GM13977 (cell line): ENCODE data around the gene STK24.

Experiments used
- DNase-seq: peaks from one replicate; pipeline ENCODE4 v3.0.0; 2012; ENCODE audit warnings: low spot score
- in situ Hi-C: fragments of 300-500 bp; cut with MboI; formaldehyde crosslinking; loops from one replicate; pipeline ENCODE4 v1.12.0; 2022; ENCODE audit warnings: low sequenced_read_pairs, low pct_unique_long_range_greater_than_20kb, mixed read lengths, inconsistent platforms; ENCODE audit not compliant: unreplicated experiment
- TF ChIP-seq, protein P1 (sequence below): IDR thresholded peaks from 2 replicates; pipeline ENCODE4 v1.5.1; 2012; ENCODE audit warnings: mild to moderate bottlenecking, control low read depth; ENCODE audit not compliant: insufficient read depth; ENCODE audit errors: extremely low read depth, missing control alignments

Gene STK24

GRCh38 chr13:98403076-98403475, 173.8 kb downstream of the STK24 start:
- TF ChIP-seq, protein P1, sequence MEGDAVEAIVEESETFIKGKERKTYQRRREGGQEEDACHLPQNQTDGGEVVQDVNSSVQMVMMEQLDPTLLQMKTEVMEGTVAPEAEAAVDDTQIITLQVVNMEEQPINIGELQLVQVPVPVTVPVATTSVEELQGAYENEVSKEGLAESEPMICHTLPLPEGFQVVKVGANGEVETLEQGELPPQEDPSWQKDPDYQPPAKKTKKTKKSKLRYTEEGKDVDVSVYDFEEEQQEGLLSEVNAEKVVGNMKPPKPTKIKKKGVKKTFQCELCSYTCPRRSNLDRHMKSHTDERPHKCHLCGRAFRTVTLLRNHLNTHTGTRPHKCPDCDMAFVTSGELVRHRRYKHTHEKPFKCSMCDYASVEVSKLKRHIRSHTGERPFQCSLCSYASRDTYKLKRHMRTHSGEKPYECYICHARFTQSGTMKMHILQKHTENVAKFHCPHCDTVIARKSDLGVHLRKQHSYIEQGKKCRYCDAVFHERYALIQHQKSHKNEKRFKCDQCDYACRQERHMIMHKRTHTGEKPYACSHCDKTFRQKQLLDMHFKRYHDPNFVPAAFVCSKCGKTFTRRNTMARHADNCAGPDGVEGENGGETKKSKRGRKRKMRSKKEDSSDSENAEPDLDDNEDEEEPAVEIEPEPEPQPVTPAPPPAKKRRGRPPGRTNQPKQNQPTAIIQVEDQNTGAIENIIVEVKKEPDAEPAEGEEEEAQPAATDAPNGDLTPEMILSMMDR: no peak
- DNase-seq: no peak
- in situ Hi-C loops: no loop called here

DNA sequence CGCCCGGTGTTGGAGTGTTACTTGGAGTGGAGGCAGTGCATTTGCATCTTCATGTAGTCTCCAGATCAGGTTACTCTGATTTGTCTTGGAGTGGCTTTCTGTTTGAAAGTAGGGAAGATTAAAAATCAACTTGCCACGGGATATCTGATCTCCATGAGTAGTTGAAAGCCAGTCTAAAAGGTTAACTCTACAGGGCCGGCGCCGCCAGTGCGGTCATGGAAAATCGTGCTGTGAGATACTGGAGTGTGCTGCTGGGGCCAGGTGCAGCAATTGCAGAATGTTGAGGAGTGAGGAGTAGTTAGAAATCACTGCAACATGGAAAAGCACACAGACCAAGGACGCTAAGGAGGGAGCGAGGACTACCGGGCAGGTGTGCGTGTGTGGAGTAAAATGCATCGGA, 175.0 kb downstream of the STK24 start:
- TF ChIP-seq, protein P1: no peak
- no peak for DNase-seq
- in situ Hi-C loops: no loop called here

DNA sequence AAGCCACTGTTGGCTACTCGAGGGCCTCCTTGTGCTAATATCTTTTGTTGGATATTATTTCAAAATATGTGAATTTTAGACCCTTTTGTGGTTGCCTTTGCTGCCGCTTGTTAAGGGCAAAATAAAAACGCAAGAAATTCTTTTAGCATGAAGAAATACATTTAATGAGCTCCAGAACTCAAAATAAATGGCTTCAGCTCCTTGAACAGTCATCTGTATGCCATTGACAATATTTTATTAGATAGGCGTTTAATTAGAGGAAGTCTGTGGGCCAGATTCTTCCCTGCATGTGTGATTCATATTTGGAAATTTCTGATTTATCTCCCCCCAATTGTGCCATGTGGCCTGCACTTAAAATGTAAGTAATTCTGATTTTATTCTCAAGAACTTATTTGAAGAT, 177.2 kb downstream of the STK24 start:
- no peak for DNase-seq
- TF ChIP-seq, protein P1: no peak
- in situ Hi-C loops: no loop called here

DNA sequence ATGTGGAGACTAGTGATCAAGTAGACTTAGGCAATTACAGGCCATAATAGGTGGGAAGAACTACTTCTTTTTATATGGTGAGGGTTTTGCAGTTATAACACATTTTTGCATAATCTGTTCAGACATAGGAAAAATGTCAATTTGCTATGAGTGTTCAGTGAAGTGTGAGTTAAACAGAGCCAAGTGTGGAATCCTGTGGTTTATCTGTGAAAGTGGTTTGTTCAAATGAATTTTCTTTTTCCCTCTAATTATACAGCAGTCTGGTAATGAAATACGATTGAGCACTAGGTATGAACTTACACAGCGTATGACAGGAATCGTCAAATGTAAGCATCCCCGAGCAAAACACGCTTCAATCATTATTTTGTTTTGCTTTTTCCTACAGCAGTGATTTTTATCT, 178.3 kb downstream of the STK24 start:
- in situ Hi-C loops: no loop called here
- DNase-seq: no peak
- TF ChIP-seq, protein P1: no peak

GRCh38 chr13:98397861-98398260, 179.0 kb downstream of the STK24 start:
- no peak for DNase-seq
- TF ChIP-seq, protein P1: no peak
- in situ Hi-C loops: no loop called here

DNA sequence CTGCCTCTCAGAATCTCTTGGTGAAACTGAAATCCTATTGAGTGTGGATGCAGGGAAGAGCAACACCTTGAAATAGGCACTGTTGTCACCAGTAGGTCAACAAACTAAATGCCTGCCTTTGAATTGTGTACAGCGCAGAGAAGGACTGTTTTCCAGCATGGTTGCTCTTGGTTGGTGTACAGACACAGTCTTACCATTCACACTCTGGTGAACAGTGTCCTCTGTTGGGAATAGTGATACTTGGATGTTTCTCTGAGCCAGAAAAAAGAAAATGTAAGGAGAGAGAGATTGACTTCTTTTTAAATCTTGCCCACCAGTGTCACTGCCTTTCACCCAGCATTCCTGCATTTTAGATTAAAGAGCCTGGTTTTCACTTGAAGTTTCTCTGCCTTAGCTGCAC, 179.7 kb downstream of the STK24 start:
- DNase-seq: no peak
- TF ChIP-seq, protein P1: no peak

DNA sequence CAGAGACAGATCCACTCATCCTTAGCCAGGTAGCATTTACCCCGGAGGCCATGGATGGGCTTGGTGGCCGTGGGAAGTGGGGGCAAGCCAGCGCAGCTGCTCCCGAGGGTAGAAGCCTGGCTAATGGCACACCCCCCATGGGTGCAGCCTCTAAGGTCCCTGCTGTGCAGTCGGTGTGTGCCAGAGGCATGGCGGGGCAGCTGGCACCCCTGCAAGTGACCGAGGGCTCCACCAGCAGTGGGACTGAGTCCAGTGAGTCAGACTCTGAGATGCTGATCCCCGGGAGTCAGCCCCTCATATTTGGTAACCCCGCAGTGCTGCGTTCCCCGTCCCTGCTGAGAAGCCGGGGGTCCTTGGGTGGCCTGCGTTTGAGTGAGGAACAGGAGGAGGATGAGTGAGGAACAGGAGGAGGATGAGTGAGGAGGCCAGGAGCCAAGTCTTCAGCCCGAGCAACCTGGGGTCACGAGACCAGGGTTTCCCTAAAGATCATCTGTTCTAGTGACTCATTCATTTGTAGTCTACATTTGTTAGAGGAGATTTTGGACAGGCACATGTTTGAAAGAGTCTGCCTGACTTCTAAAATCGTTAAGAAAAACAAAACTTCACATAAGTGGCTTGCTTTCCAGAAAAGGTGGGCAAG, 180.7 kb downstream of the STK24 start:
- in situ Hi-C loops: no loop called here
- no peak for DNase-seq
- TF ChIP-seq, protein P1: no peak

More for the DNA sequence above, 179.7 kb downstream of the STK24 start:
- in situ Hi-C loops: no loop called here
